Activated gamma-delta T cell treated with Interleukin-2 at 50 U/mL for 16 hours (primary cell): Measurements from ENCODE around the gene INMT.

ENCODE experiments used
- DNase-seq: peaks from one replicate; pipeline ENCODE4 v3.0.0-alpha.2; 2020

Gene INMT

GRCh38 chr7:30728591-30729100 is 23.3 kb upstream of the INMT start:
- no peak for DNase-seq

GRCh38 chr7:30729642-30730041 is 22.3 kb upstream of the INMT start:
- DNase-seq = no peak

GRCh38 chr7:30730097-30730496 is 21.8 kb upstream of the INMT start:
- DNase-seq = no peak

DNA sequence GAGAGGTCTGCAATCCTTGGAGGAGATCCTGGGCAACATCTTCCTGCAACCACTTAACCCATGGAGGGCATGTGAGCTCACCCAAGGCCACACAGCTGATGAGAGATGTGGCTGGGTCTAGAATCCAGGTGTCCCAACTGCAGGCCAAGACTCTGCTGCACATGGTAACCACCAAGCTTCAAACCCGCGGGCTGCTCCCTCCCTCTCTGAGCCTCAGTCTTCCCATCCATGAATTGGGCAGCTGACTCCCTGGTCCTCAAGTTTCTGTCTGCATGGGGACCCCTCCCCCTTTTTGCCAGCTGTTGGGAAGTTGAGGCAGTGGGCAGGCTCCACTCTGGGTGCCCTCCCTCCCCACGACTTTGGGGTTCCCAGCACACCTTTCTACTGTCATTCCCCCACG is 20.9 kb upstream of the INMT start:
- no peak for DNase-seq

DNA sequence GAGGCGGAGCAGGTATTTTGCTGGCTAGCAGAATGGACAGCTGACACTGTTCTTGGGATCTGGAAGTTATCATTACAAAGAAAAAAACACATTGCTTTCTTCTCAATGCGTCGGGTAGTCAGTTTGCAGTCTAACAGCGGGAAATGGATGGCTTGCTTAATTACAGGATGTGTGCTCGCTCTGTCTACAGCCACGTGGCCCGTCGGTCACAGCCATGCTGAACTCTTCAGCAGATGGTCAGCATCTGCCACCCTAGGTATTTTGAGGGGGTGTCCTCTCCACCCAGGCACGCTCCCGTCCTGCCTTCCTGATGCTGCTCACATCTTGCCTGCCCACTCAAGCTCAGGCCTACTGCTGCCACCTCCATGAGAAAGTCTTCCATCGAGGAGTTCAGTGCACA is 20.4 kb upstream of the INMT start:
- DNase-seq = no peak

GRCh38 chr7:30732606-30733005 is 19.3 kb upstream of the INMT start:
- DNase-seq = no peak

- no peak for DNase-seq
These were observed 18.7 kb upstream of the INMT start for GRCh38 chr7:30733216-30733615.

DNA sequence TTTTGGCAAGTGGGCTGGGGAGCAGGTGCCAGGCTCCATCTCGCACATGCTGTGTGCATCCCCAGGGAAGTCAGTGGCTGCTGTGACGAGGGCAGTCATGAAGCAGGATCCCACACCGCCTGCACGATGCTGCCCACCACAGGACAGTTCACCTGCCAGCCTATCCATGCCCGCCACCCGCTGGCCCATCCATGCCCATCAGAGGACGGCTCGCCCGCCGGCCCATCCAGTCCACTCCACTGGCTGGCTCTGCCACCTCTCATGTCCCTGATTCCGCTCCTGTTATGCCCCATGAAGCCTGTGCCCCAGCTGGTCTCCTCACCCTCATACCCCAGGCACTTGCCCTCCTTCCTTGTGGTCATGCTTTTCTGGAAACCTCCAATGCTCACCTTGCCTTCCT is 18.2 kb upstream of the INMT start:
- DNase-seq = no peak

GRCh38 chr7:30734497-30734896 is 17.4 kb upstream of the INMT start:
- no peak for DNase-seq

GRCh38 chr7:30735631-30736030 is 16.3 kb upstream of the INMT start:
- no peak for DNase-seq

DNA sequence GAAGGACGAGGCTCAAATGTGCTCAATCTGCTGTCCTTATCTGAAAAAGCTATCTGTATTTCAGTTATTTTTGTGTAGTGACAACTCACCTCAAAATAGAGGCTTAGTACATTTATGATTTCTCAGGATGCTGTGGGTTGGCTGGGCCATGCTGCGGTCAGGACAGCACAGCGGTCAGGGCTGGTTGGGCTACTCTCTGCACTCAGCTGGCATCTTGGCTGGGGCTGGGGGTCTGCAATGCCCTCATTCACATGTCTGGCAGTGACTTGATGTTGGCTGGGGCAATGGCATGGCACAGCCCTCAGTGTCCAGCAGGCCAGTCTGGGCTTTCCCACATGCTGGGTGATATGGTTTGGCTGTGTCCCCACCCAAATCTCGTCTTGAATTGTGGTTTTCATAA is 15.6 kb upstream of the INMT start:
- DNase-seq = no peak

DNA sequence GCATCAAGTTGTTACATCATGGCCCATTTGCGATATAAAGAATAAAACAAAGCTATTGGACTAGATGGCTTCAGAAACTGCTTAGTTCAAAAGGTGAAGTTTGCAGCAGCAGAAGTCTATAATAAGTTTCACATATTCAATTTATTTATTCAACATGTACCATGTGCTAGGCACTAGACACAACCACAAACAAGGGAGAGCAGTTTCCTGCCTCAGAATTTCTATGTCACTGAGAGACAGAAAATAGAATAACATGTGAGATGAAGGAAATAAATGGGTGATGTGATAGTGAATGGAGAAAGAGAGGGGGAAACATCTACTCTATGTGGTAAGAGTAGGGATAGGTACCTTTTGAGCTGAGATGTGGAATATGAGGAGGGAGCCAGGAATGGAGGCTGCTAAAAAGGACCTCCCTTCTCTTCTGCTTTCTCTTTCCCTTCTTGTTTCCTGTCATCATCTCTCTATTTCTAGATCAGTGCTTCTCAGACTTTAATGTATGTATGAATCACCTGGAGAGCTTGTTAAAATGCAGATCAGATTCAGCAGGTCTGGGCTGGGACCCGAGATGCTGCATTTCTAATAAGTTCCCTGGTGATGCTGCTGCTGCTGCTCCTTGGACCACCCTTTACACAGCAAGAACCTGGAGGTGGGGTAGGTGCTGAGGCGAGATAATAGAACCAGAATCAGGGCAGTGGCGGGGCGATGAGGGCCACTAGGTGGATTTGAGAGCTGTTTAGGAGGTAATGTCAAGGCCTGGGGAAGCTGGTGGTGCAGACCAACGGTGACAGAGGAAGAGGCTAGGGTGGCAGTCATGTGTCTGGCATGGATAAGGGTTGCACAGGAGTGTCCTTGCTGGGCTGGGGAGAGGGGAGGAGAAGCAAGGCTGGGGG is 13.7 kb upstream of the INMT start:
- no peak for DNase-seq

GRCh38 chr7:30739691-30740090 is 12.2 kb upstream of the INMT start:
- DNase-seq = no peak

- peak; percentile 76 for DNase-seq
These were observed 11.3 kb upstream of the INMT start for GRCh38 chr7:30740417-30741181.

DNA sequence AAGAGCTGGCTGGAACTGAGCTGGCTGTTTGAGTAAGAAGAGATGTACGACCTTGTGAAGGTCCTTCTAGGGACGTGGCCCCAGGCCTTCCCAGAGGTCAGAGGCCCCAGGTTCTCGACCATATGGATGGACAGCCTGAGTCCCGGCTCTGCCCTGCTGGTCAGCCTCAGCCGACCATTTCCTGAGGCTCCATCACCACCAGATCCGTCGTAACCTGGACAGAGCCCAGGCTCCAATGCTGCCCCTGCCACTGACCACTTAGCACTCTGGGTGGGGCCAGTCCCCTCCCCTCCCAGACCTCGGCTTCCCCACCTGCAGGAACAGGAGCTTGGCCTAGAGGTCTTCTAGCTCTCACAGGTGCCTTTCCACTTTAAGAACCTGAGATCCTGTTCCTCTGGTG is 10.6 kb upstream of the INMT start:
- no peak for DNase-seq

DNA sequence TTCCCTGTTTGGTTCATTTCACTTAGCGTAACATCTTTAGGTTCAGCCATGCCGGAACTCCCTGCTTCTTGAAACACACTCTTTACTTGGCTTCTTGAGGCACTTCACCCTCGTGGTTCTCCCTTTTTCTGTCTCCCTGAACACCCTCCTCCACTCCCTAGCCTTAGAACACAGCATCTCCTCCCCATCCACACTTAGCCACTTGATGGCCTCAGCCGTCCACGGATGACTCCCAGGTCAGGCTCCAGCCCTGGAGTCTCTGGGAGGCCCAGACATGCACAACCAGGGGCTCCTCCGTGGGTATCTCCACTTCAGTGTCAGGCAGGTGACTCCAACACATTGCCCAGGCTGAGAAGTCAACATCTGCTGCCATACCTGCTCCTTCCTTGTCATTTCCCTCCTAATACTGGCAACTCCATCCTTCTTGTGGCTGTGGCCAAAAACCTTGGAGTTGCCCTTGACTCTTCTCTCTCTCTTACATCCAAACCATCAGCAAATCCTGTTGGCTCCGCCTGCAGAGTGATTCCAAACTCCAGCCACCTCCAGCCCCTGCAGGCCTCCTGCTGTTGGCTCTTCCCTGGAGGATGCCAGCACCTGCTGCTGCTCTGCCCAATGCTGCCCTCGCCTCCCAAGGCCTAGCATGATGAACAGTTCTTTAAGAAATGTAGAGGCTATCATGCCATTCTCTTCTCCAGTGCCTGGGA is 8.4 kb upstream of the INMT start:
- DNase-seq = no peak

GRCh38 chr7:30744075-30744417 is 7.9 kb upstream of the INMT start:
- no peak for DNase-seq

GRCh38 chr7:30745261-30745941 is 6.5 kb upstream of the INMT start:
- DNase-seq = no peak

DNA sequence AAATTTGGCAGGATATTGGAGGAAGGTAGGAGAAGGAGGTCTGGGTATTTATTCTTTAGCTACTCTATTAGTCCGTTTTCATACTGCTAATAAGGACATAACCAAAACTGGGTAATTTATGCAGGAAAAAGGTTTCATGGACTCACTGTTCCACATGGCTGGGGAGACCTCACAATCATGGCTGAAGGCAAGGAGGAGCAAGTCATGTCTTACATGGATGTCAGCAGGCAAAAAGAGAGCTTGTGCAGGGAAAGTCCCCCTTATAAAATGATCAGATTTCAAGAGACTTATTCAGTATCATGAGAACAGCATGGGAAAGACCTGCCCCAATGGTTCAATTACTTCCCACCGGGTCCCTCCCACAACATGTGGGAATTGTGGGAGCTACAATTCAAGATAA is 1.9 kb upstream of the INMT start:
- DNase-seq = no peak

DNA sequence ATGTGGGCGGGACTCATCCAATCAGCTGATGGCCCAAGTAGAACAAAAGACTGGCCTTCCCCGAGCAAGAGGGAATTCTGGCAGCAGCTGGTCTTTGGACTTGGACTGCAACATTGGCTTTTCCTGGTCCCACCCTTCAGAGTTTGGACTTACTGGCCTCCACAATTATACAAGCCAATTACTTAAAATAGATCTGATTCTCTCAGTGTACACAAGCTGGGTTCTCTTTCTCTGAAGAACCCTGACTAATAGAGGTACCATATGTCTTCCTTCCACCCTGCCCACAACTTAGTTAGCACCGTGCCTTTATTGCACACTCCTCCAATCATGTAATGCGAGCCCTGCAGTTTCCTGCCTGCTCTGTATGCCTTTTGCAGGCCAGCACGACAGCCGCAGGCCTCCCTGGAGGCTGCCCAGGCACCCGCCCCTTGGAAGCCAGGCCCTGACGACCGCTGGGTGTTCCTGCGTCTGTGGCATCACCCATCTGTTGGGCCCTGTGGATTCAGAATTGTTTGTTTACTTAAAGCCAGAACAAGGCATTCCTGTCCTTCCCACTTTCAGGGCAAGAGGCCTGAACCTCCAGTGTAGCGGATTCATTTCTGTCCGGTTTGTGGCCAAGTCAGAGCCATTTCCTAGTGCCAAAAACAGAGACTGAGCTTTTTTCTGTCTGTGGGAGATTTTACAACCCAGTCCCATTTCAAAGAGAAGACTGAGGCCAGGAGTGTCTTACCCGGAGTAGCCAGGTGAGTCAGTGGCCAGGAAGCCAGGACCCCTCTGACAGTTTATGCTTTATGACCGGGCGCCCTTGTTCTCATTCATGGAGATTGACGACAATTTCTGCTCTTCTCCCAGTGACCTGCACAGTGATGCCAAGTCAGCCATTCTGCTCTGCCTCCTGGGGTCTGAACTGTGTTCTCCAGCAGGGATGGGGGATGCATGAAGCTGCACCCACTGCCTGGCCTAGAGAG is 968 bp upstream of the INMT start:
- no peak for DNase-seq

- no peak for DNase-seq
These were observed 549 bp downstream of the INMT start for GRCh38 chr7:30752484-30752883.

- no peak for DNase-seq
These were observed 1.0 kb downstream of the INMT start for GRCh38 chr7:30752979-30753378.
